Measurements from ENCODE around the gene SPATA45.
A peak's percentile ranks its signal among the peaks of the same experiment; 100 is the strongest.

GRCh38 chr1:212814537-212815334 is 32.7 kb downstream of the SPATA45 start:
- TF ChIP-seq NRF1 (IDR thresholded peaks at IDR 0.05; ENCODE audit: low read depth, low read length): no peak
- no peak for TF ChIP-seq ELF1 (IDR thresholded peaks at IDR 0.05)
- TF ChIP-seq CTCF (IDR thresholded peaks at IDR 0.05): peak; percentile 50
- peak; percentile 31 for TF ChIP-seq SMC3 (IDR thresholded peaks at IDR 0.05; ENCODE audit: low read depth, low read length)
- TF ChIP-seq MEF2A (IDR thresholded peaks at IDR 0.05; ENCODE audit: borderline replicate concordance, low read depth): no peak
- no peak for TF ChIP-seq ZBTB33 (IDR thresholded peaks at IDR 0.05; ENCODE audit: borderline replicate concordance, low read depth)
- no peak for TF ChIP-seq REST (IDR thresholded peaks at IDR 0.05; ENCODE audit: low read depth, low read length)
- TF ChIP-seq FOSL2 (IDR thresholded peaks at IDR 0.05; ENCODE audit: borderline replicate concordance, low read depth): no peak
- TF ChIP-seq TAF1 (IDR thresholded peaks at IDR 0.05; ENCODE audit: borderline replicate concordance, low read depth, low read length): no peak
- TF ChIP-seq PBX3 (IDR thresholded peaks at IDR 0.05): no peak
- TF ChIP-seq EP300 (IDR thresholded peaks at IDR 0.05; ENCODE audit: borderline replicate concordance in 1 of 2, low read depth in 1 of 2, low read length in 1 of 2): no peak
- TF ChIP-seq TCF12 (IDR thresholded peaks at IDR 0.05): no peak
- no peak for TF ChIP-seq POLR2AphosphoS5 (IDR thresholded peaks at IDR 0.05; ENCODE audit: low read depth, low read length)
- no peak for TF ChIP-seq IRF3 (IDR thresholded peaks at IDR 0.05; ENCODE audit: low read depth, low read length)
